Liver (tissue), 9 donors: ENCODE measurements around the gene LRRC23. TPM values are rescaled to one million over a fixed set of nuclear protein-coding genes. Genes with fewer than 3 reads are reported as not detected.

Source experiments
- DNase-seq: peaks from one replicate; pipeline ENCODE4 v3.0.0-alpha.2; 2017; ENCODE audit warnings: low spot score
- H3K27ac ChIP-seq, 2 donors: one replicate each; pipeline ENCODE4 v1.7.0; 2013; ENCODE audit warnings: inconsistent platforms in 2 of 2, low read length in 2 of 2, control low read depth in 1 of 2, low read depth in 1 of 2, mild to moderate bottlenecking in 1 of 2
- H3K27me3 ChIP-seq, 4 donors: one replicate each; pipeline versions ENCODE4 v1.6.1 to v1.7.0; 2013; ENCODE audit warnings: low read length in 3 of 4, inconsistent platforms in 1 of 4, mild to moderate bottlenecking in 1 of 4, moderate library complexity in 1 of 4; ENCODE audit not compliant: control insufficient read depth in 4 of 4, insufficient read depth in 4 of 4
- H3K36me3 ChIP-seq, 4 donors: one replicate each; pipeline versions ENCODE4 v1.6.1 to v1.7.0; 2013; ENCODE audit warnings: low read length in 3 of 4, mild to moderate bottlenecking in 3 of 4, low read depth in 1 of 4, moderate library complexity in 1 of 4; ENCODE audit not compliant: control insufficient read depth in 4 of 4, insufficient read depth in 3 of 4
- H3K4me1 ChIP-seq, 4 donors: one replicate each; pipeline versions ENCODE4 v1.6.1 to v1.7.0; 2013; ENCODE audit warnings: low read length in 3 of 4, mild to moderate bottlenecking in 3 of 4, moderate library complexity in 1 of 4; ENCODE audit not compliant: control insufficient read depth in 4 of 4, insufficient read depth in 4 of 4
- H3K4me3 ChIP-seq, 3 donors: one replicate each; pipeline versions ENCODE4 v1.6.1 to v1.7.0; 2013; ENCODE audit warnings: low read length in 3 of 3, control low read depth in 1 of 3, low read depth in 1 of 3, mild to moderate bottlenecking in 1 of 3
- H3K9ac ChIP-seq, 2 donors: one replicate each; pipeline ENCODE4 v1.7.0; 2013; ENCODE audit warnings: low read length in 2 of 2, mild to moderate bottlenecking in 2 of 2, moderate library complexity in 2 of 2, control low read depth in 1 of 2, low read depth in 1 of 2
- H3K9me3 ChIP-seq, 4 donors: one replicate each; pipeline versions ENCODE4 v1.6.1 to v1.7.0; 2013; ENCODE audit warnings: low read length in 3 of 4; ENCODE audit not compliant: control insufficient read depth in 4 of 4
- EGR1 ChIP-seq, 2 donors: IDR thresholded peaks; 2 replicates each; pipeline ENCODE4 v1.6.1; 2016 to 2018; ENCODE audit warnings: antibody characterized with exemption in 2 of 2, low read depth in 2 of 2
- FOXA1 ChIP-seq: IDR thresholded peaks from 2 replicates; pipeline ENCODE4 v1.6.1; 2016; ENCODE audit warnings: antibody characterized with exemption
- FOXA2 ChIP-seq: IDR thresholded peaks from 2 replicates; pipeline ENCODE4 v1.6.1; 2016; ENCODE audit warnings: antibody characterized with exemption
- GABPA ChIP-seq, 2 donors: IDR thresholded peaks in 1 of 2; conservative IDR thresholded peaks in 1 of 2; 2 replicates each; pipeline ENCODE4 v1.6.1; 2016; ENCODE audit warnings: antibody characterized with exemption in 2 of 2, mild to moderate bottlenecking in 1 of 2, moderate library complexity in 1 of 2
- HNF4A ChIP-seq, 2 donors: conservative IDR thresholded peaks; 2 replicates each; pipeline ENCODE4 v1.6.1; 2016; ENCODE audit warnings: antibody characterized with exemption in 2 of 2, mild to moderate bottlenecking in 2 of 2
- HNF4G ChIP-seq: IDR thresholded peaks from 2 replicates; pipeline ENCODE4 v1.6.1; 2016; ENCODE audit warnings: antibody characterized with exemption
- JUND ChIP-seq, 2 donors: IDR thresholded peaks; 2 replicates each; pipeline ENCODE4 v1.6.1; 2016; ENCODE audit warnings: antibody characterized with exemption in 2 of 2
- NR2F2 ChIP-seq: IDR thresholded peaks from 2 replicates; pipeline ENCODE4 v1.6.1; 2016; ENCODE audit warnings: antibody characterized with exemption
- RAD21 ChIP-seq, 2 donors: IDR thresholded peaks; 2 replicates each; pipeline ENCODE4 v1.6.1; 2016; ENCODE audit warnings: antibody characterized with exemption in 2 of 2, mild to moderate bottlenecking in 2 of 2
- RXRA ChIP-seq, 2 donors: IDR thresholded peaks; 2 replicates each; pipeline ENCODE4 v1.6.1; 2017 to 2018; ENCODE audit warnings: antibody characterized with exemption in 2 of 2, mild to moderate bottlenecking in 1 of 2
- SP1 ChIP-seq: IDR thresholded peaks from 2 replicates; pipeline ENCODE4 v1.6.1; 2018; ENCODE audit warnings: antibody characterized with exemption, mild to moderate bottlenecking
- TAF1 ChIP-seq: conservative IDR thresholded peaks from 2 replicates; pipeline ENCODE4 v1.6.1; 2016; ENCODE audit warnings: antibody characterized with exemption, mild to moderate bottlenecking
- YY1 ChIP-seq: IDR thresholded peaks from 2 replicates; pipeline ENCODE4 v1.6.1; 2016; ENCODE audit warnings: antibody characterized with exemption, mild to moderate bottlenecking
- WGBS: extraction: QIAGEN DNeasy Blood & Tissue Kit; methylation state at CpG from one replicate; pipeline ENCODE4 v1.1.7; 2013; 5-methylcytosine and 5-hydroxymethylcytosine counted together
- polyA plus RNA-seq, 2 donors: library from polyadenylated mRNA; stranded (reverse) in 1 of 2; unstranded in 1 of 2; fragments of 200-250 nt in 1 of 2; fragments of >200 nt in 1 of 2; fragmentation: Nextera tagmentation in 1 of 2; extraction: Ambion mirVana in 1 of 2; gene quantifications; one replicate each; pipeline versions ENCODE4 v1.2.1 to v1.2.3, GENCODE V29; 2013 to 2015
- total RNA-seq, 2 donors: library from RNA; depleted of rRNA; stranded (reverse); fragments of >200 nt; gene quantifications; one replicate each; pipeline ENCODE4 v1.2.3, GENCODE V29; 2014
- TF ChIP-seq, protein P1 (sequence below): IDR thresholded peaks from 2 replicates; pipeline ENCODE4 v1.6.1; 2016; ENCODE audit warnings: antibody characterized with exemption
- TF ChIP-seq, protein P2 (sequence below): IDR thresholded peaks from 2 replicates; pipeline ENCODE4 v1.6.1; 2016; ENCODE audit warnings: antibody characterized with exemption, mild to moderate bottlenecking
- TF ChIP-seq, protein P3 (sequence below): fragments of 150-350 bp; IDR thresholded peaks from 2 replicates; pipeline ENCODE4 v1.5.1; 2017; ENCODE audit warnings: improper control_type of control experiment, low read depth, low read length; ENCODE audit not compliant: missing input control
- TF ChIP-seq, protein P4 (sequence below): IDR thresholded peaks from 2 replicates; pipeline ENCODE4 v1.6.1; 2016; ENCODE audit warnings: antibody characterized with exemption
- TF ChIP-seq, protein P5 (sequence below): IDR thresholded peaks from 2 replicates; pipeline ENCODE4 v1.6.1; 2016; ENCODE audit warnings: antibody characterized with exemption
- donor health status: healthy.
- donor health status: healthy.
- donor health status: healthy.
- donor health status: healthy.
- donor health status: healthy.

The LRRC23 gene
- total and polyA plus RNA-seq, 4 donors: 0.92 to 3.6 (median 2.1) TPM

DNA sequence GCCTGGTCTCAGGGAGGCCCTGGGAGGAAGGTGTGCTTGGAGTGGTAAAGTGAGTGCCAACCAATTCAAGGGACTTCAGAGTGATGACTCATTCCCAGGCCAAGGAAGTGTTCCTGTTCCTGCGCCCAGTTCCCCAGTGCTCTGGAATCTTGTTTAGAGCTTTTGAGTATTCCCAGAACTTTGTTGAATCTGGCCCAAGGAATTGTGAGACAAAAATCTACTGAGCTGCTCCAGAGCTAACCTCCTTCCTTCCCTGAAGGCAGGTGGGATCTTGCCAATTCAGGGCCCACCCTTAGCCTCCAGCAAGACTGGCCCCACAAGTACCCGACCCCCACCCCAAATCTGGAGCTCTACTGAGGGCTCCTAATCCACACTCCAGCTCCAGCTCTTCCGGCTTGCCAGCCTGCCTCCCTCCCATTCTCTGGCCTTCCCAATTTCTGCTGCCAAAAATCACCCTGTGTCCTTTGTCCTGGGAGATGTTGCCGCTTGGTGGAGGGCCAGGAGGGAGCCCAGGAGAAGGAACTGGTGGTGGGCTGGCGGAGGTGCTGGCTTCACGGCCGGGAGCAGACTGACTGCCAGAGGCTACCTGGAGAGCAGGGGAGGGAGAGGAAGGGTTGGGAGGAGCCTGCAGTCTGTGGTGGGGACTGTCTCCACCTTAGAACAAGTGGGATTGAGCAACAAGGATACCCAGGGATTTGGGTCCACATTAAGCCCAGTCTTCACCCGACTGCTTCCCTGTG is 21.1 kb downstream of the LRRC23 start:
- no peaks in the 10 kb centered on the region for H3K9me3 ChIP-seq
- peak overlapping the region; percentile 89 to 93 for H3K27ac ChIP-seq
- no peaks in the 10 kb centered on the region for H3K36me3 ChIP-seq
- H3K27me3 ChIP-seq: no peaks in the 10 kb centered on the region
- peak overlapping the region in 1 of 2 donors; percentile 51 for H3K9ac ChIP-seq
- peak overlapping the region; percentile 14 to 55 (median 36) for H3K4me3 ChIP-seq
- H3K4me1 ChIP-seq: peaks cover 9 to 56% (median 48%) of the 10 kb centered on the region in 4 donors
- no peak for DNase-seq
- 18% methylated on average over 8 of the region's 8 CpGs for WGBS
- TF ChIP-seq GABPA (IDR thresholded peaks at IDR 0.05 in 1 of 2, conservative IDR thresholded peaks at IDR 0.05 in 1 of 2) (peak in 1 of 2 donors; percentile 62), TAF1 (no peak), FOXA1 (no peak), YY1 (peak; percentile 54), RAD21 (IDR thresholded peaks at IDR 0.05) (peak; percentile 48 to 56), EGR1 (IDR thresholded peaks at IDR 0.05; ENCODE audit: low read depth in 2 of 2) (peak in 1 of 2 donors; percentile 27), JUND (IDR thresholded peaks at IDR 0.05) (peak in 1 of 2 donors; percentile 81), FOXA2 (no peak), HNF4A (conservative IDR thresholded peaks at IDR 0.05) (peak; percentile 45 to 67), RXRA (IDR thresholded peaks at IDR 0.05) (peak in 1 of 2 donors; percentile 47), SP1 (peak; percentile 47), HNF4G (no peak), NR2F2 (no peak)
- TF ChIP-seq, protein P1, sequence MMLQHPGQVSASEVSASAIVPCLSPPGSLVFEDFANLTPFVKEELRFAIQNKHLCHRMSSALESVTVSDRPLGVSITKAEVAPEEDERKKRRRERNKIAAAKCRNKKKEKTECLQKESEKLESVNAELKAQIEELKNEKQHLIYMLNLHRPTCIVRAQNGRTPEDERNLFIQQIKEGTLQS: no peak
- TF ChIP-seq, protein P2, sequence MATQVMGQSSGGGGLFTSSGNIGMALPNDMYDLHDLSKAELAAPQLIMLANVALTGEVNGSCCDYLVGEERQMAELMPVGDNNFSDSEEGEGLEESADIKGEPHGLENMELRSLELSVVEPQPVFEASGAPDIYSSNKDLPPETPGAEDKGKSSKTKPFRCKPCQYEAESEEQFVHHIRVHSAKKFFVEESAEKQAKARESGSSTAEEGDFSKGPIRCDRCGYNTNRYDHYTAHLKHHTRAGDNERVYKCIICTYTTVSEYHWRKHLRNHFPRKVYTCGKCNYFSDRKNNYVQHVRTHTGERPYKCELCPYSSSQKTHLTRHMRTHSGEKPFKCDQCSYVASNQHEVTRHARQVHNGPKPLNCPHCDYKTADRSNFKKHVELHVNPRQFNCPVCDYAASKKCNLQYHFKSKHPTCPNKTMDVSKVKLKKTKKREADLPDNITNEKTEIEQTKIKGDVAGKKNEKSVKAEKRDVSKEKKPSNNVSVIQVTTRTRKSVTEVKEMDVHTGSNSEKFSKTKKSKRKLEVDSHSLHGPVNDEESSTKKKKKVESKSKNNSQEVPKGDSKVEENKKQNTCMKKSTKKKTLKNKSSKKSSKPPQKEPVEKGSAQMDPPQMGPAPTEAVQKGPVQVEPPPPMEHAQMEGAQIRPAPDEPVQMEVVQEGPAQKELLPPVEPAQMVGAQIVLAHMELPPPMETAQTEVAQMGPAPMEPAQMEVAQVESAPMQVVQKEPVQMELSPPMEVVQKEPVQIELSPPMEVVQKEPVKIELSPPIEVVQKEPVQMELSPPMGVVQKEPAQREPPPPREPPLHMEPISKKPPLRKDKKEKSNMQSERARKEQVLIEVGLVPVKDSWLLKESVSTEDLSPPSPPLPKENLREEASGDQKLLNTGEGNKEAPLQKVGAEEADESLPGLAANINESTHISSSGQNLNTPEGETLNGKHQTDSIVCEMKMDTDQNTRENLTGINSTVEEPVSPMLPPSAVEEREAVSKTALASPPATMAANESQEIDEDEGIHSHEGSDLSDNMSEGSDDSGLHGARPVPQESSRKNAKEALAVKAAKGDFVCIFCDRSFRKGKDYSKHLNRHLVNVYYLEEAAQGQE: peak; percentile 72
- TF ChIP-seq, protein P3, sequence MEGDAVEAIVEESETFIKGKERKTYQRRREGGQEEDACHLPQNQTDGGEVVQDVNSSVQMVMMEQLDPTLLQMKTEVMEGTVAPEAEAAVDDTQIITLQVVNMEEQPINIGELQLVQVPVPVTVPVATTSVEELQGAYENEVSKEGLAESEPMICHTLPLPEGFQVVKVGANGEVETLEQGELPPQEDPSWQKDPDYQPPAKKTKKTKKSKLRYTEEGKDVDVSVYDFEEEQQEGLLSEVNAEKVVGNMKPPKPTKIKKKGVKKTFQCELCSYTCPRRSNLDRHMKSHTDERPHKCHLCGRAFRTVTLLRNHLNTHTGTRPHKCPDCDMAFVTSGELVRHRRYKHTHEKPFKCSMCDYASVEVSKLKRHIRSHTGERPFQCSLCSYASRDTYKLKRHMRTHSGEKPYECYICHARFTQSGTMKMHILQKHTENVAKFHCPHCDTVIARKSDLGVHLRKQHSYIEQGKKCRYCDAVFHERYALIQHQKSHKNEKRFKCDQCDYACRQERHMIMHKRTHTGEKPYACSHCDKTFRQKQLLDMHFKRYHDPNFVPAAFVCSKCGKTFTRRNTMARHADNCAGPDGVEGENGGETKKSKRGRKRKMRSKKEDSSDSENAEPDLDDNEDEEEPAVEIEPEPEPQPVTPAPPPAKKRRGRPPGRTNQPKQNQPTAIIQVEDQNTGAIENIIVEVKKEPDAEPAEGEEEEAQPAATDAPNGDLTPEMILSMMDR: peak; percentile 1
- TF ChIP-seq, protein P4, sequence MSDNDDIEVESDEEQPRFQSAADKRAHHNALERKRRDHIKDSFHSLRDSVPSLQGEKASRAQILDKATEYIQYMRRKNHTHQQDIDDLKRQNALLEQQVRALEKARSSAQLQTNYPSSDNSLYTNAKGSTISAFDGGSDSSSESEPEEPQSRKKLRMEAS: no peak
- TF ChIP-seq, protein P5, sequence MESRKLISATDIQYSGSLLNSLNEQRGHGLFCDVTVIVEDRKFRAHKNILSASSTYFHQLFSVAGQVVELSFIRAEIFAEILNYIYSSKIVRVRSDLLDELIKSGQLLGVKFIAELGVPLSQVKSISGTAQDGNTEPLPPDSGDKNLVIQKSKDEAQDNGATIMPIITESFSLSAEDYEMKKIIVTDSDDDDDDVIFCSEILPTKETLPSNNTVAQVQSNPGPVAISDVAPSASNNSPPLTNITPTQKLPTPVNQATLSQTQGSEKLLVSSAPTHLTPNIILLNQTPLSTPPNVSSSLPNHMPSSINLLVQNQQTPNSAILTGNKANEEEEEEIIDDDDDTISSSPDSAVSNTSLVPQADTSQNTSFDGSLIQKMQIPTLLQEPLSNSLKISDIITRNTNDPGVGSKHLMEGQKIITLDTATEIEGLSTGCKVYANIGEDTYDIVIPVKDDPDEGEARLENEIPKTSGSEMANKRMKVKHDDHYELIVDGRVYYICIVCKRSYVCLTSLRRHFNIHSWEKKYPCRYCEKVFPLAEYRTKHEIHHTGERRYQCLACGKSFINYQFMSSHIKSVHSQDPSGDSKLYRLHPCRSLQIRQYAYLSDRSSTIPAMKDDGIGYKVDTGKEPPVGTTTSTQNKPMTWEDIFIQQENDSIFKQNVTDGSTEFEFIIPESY: no peak
